Measurements from ENCODE around the gene CCDC92. TPM values are rescaled to one million over a fixed set of nuclear protein-coding genes. Genes with fewer than 3 reads are reported as not detected.

CCDC92 gene
- total and polyA plus RNA-seq, 2 donors (not counting 3 experiments of a cell fraction or from before 2014, with no cell fraction given), result 41.2 to 41.6 TPM

DNA sequence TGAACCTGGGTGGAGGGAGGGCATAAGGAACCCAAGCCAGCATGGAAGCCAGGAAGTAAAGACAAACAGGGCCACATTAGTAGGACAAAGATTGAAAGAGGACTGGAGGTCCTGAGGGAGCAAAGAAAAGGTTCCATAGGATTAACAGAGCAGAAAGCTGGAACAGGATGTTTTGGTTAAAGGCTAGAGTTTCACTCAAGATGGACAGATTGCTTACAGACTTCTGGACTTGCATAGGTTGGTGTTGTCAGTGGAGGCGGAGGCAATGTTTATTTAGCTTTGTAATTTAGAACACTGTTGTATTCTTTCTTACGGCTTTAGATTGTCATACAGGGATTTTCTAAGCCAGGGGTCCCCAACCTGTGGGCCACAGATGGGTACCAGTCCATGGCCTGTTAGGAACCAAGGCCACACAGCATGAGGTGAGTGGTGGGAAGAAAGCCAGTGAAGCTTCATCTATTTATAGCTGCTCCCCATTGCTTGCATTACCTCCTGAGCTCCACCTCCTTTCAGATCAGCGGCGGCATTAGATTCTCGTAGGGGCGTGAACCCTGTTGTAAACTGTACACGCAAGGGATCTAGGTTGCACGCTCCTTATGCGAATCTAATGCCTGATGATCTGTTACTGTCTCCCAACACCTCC, 31.7 kb upstream of the CCDC92 start:
- BruUV-seq (replicated peaks), result no TSS peak
- Histone ChIP-seq H3K27me3 (ENCODE audit: control insufficient read depth in 2 of 2, insufficient read depth in 2 of 2, low read length in 2 of 2) (no peaks in the 10 kb centered on the region), H3K36me3 (ENCODE audit: control insufficient read depth in 2 of 2, extremely low read depth in 1 of 2, insufficient read depth in 2 of 2, low read length in 2 of 2) (peaks cover 3% of the 10 kb centered on the region in 2 experiments), H3K9me1 (replicated peaks; ENCODE audit: control insufficient read depth, extremely low read depth, insufficient read depth, low read length) (no peaks in the 10 kb centered on the region), H3K9me3 (replicated peaks; ENCODE audit: control insufficient read depth, insufficient read depth, low read length) (no peaks in the 10 kb centered on the region), H3K4me3 (replicated peaks in 1 of 3; ENCODE audit: insufficient read depth in 1 of 3, low read depth in 1 of 3, low read length in 3 of 3) (no peak overlapping the region), H3K9ac (replicated peaks; ENCODE audit: extremely low read depth, insufficient read depth, low read length) (no peak overlapping the region), H3K27ac (ENCODE audit: insufficient read depth, low read depth, low read length) (no peak overlapping the region), H3K79me2 (ENCODE audit: control insufficient read depth, insufficient read depth, low read length) (no peaks in the 10 kb centered on the region), H3K4me2 (ENCODE audit: insufficient read depth, low read length) (no peak overlapping the region), H3K4me1 (ENCODE audit: control insufficient read depth, extremely low read depth, insufficient read depth, low read length) (no peaks in the 10 kb centered on the region), H2AFZ (ENCODE audit: low read depth, low read length) (no peak overlapping the region), H4K20me1 (replicated peaks; ENCODE audit: control insufficient read depth, extremely low read depth, insufficient read depth, low read length) (no peaks in the 10 kb centered on the region)
- intact Hi-C loops (cut with micrococcal nuclease) (no loop called here), dilution Hi-C loops (cut with MboI; ENCODE audit: extremely low pct_ligation_motif_present, low sequenced_read_pairs) (no loop called here)
- POLR2A ChIA-PET, result no interaction called here
- TF ChIP-seq POLR2A (IDR thresholded peaks at IDR 0.05; ENCODE audit: low read depth, low read length) (no peak), POLR2AphosphoS5 (IDR thresholded peaks at IDR 0.05; ENCODE audit: insufficient read depth, low read depth, low read length) (no peak), JUN (IDR thresholded peaks at IDR 0.05; ENCODE audit: borderline replicate concordance, insufficient read depth, insufficient read length, low read depth) (no peak), CTCF (IDR thresholded peaks at IDR 0.05; ENCODE audit: extremely low read depth in 1 of 2, insufficient read depth in 1 of 2, low read depth in 1 of 2, low read length in 2 of 2) (no peak), FOS (IDR thresholded peaks at IDR 0.05; ENCODE audit: borderline replicate concordance, insufficient read depth, low read length) (no peak), EZH2 (IDR thresholded peaks at IDR 0.05; ENCODE audit: borderline replicate concordance, low read depth, low read length, severe bottlenecking) (no peak), MYC (IDR thresholded peaks at IDR 0.05; ENCODE audit: low read depth, low read length) (no peak), GATA2 (IDR thresholded peaks at IDR 0.05; ENCODE audit: insufficient read depth, insufficient read length, low read depth, low read length) (no peak)
- TF ChIP-seq, protein P1, sequence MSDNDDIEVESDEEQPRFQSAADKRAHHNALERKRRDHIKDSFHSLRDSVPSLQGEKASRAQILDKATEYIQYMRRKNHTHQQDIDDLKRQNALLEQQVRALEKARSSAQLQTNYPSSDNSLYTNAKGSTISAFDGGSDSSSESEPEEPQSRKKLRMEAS (IDR thresholded peaks at IDR 0.05; ENCODE audit: insufficient read depth, insufficient read length), result no peak
- DNase-seq (ENCODE audit: low read depth, low spot score), result no peak
- CTCF ChIA-PET, result interaction anchor here (1.3 kb wide), 1 partner anchor 28 kb away, joined by 3 read pairs; no protein-coding TSS in a partner anchor
- FAIRE-seq, result no peak
